ENCODE measurements around the gene ZNF280B. TPM values are rescaled to one million over a fixed set of nuclear protein-coding genes. Genes with fewer than 3 reads are reported as not detected.

The ZNF280B gene
- total and polyA plus RNA-seq, 2 experiments from 2014 or later, result 1.5 to 2.6 TPM

DNA sequence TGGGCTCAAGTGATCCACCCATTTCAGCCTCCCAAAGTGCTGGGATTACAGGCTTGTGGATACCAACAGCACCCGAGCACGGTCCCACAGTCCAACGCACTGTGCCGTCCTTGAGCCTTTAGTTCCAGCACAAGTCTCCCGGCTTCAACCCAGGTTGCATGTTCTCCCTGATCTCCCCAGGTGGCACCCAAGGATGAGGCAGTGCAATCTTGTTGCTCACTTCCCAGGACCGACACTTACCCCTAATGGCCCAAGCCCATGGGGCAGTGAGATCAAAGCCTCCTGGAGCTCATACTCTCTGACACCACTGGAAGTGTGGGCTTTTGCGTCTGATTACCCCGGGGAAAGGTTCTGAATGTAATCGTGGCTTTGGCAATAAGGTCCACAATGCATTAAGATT is 47.1 kb upstream of the ZNF280B start:
- WGBS (ENCODE audit: low lambda C conversion rate, missing lambda C conversion rate), result 89% methylated on average over 9 of the region's 9 CpGs
- no peaks in the 10 kb centered on the region for H4K20me1 ChIP-seq (ENCODE audit: insufficient read depth, poor library complexity, severe bottlenecking)
- no peak overlapping the region for H3K4me2 ChIP-seq
- TF ChIP-seq EZH2 (IDR thresholded peaks at IDR 0.05; ENCODE audit: borderline replicate concordance) (no peak), EZH2phosphoT487 (IDR thresholded peaks at IDR 0.05; ENCODE audit: low read depth, severe bottlenecking, unreplicated experiment) (no peak), CTCF (IDR thresholded peaks at IDR 0.05; ENCODE audit: poor library complexity) (no peak)
- no peak overlapping the region for H2AFZ ChIP-seq
- H3K4me3 ChIP-seq, result no peak overlapping the region
- H3K36me3 ChIP-seq (replicated peaks; ENCODE audit: insufficient read depth, low read depth), result no peaks in the 10 kb centered on the region
- H3K79me2 ChIP-seq, result no peaks in the 10 kb centered on the region
- H3K4me1 ChIP-seq (ENCODE audit: insufficient read depth), result no peaks in the 10 kb centered on the region
- no peaks in the 10 kb centered on the region for H3K9me3 ChIP-seq (ENCODE audit: low read depth)
- H3K27me3 ChIP-seq, result no peaks in the 10 kb centered on the region
- H3K9me2 ChIP-seq (replicated peaks; ENCODE audit: insufficient read depth), result no peaks in the 10 kb centered on the region
- DNase-seq (ENCODE audit: low spot score), result no peak
- H3K27ac ChIP-seq, result no peak overlapping the region

- DNase-seq (ENCODE audit: low spot score), result no peak
- no peaks in the 10 kb centered on the region for H3K4me1 ChIP-seq (ENCODE audit: insufficient read depth)
- H3K9me3 ChIP-seq (ENCODE audit: low read depth), result no peaks in the 10 kb centered on the region
- H3K9me2 ChIP-seq (replicated peaks; ENCODE audit: insufficient read depth), result no peaks in the 10 kb centered on the region
- no peak overlapping the region for H3K4me2 ChIP-seq
- no peak overlapping the region for H3K4me3 ChIP-seq
- no peaks in the 10 kb centered on the region for H3K36me3 ChIP-seq (replicated peaks; ENCODE audit: insufficient read depth, low read depth)
- no peaks in the 10 kb centered on the region for H4K20me1 ChIP-seq (ENCODE audit: insufficient read depth, poor library complexity, severe bottlenecking)
- no peaks in the 10 kb centered on the region for H3K79me2 ChIP-seq
- TF ChIP-seq EZH2phosphoT487 (IDR thresholded peaks at IDR 0.05; ENCODE audit: low read depth, severe bottlenecking, unreplicated experiment), result no peak
- TF ChIP-seq CTCF (IDR thresholded peaks at IDR 0.05; ENCODE audit: poor library complexity), result no peak
- peaks cover 6% of the 10 kb centered on the region for H3K27me3 ChIP-seq
- H3K27ac ChIP-seq, result no peak overlapping the region
- H2AFZ ChIP-seq, result no peak overlapping the region
- WGBS (ENCODE audit: low lambda C conversion rate, missing lambda C conversion rate), result 85% methylated on average over 4 of the region's 4 CpGs
Observed at GRCh38 chr22:22554587-22555284, 46.2 kb upstream of the ZNF280B start.

DNA sequence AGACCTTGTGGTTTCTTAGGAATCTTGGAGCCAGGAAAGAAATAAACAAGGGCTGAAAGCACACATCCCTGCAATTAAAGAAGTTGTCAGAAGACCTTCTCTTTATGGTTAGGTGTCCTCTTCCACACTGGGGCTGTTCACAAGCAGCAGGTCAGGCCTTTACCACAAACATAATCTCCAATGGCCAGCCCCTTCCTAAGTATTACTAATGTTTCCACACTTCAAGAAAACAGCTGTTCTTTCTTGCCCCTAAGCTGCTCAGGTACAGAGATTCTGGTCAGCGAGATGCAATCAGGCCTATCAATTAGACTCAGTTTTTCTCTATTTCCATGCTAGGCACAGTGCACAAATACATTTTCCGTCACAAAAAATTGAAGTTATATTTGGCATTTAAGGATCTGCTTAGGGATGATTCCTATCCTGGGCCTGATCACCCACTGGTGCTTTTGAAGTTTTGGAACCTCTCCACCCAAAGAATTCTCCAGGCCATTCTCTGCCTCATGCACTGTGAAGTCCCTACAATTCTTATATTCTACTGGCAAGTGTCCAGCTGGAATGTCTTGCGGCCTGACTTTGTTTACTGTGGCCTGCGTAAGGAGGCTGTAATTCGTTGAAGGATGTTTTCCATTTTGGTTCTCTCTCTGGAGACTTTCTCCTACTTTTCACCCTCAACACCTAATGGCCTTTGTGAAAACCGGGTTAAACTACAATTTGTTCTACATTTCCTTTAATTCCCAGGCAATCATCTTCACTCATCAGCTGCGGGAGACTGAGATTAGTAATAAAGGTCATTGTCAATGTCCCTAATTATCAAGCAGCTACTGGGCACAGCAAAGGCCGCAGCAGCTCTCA is 45.4 kb upstream of the ZNF280B start:
- Histone ChIP-seq H3K9me3 (ENCODE audit: low read depth) (no peaks in the 10 kb centered on the region), H3K79me2 (no peaks in the 10 kb centered on the region), H2AFZ (no peak overlapping the region), H3K36me3 (replicated peaks; ENCODE audit: insufficient read depth, low read depth) (no peaks in the 10 kb centered on the region), H3K27me3 (peaks cover 14% of the 10 kb centered on the region), H3K4me2 (no peak overlapping the region), H3K9me2 (replicated peaks; ENCODE audit: insufficient read depth) (no peaks in the 10 kb centered on the region), H3K4me3 (no peak overlapping the region), H3K27ac (no peak overlapping the region), H4K20me1 (ENCODE audit: insufficient read depth, poor library complexity, severe bottlenecking) (no peaks in the 10 kb centered on the region), H3K4me1 (ENCODE audit: insufficient read depth) (no peaks in the 10 kb centered on the region)
- DNase-seq (ENCODE audit: low spot score), result no peak
- TF ChIP-seq CTCF (IDR thresholded peaks at IDR 0.05; ENCODE audit: poor library complexity), result no peak
- TF ChIP-seq EZH2phosphoT487 (IDR thresholded peaks at IDR 0.05; ENCODE audit: low read depth, severe bottlenecking, unreplicated experiment), result no peak
- no peak for TF ChIP-seq EZH2 (IDR thresholded peaks at IDR 0.05; ENCODE audit: borderline replicate concordance)
- WGBS (ENCODE audit: low lambda C conversion rate, missing lambda C conversion rate), result 66% methylated on average over 8 of the region's 8 CpGs

Data from hepatocyte (in vitro differentiated cells).